Stimulated activated CD4-positive, alpha-beta T cell treated with anti-CD3 and anti-CD28 coated beads, Interleukin-12 subunit alpha, Interleukin-12 subunit beta, amount 100 ng/mL, for 48 hours (primary cell): Measurements from ENCODE around the gene SEPHS2.
"Not testable (repeated sequence)": the region's sequence is repeated elsewhere in the genome, so short reads cannot be mapped to it uniquely, and the experiment has no call there.

Experiments used
- DNase-seq, 3 donors: peaks; one replicate each; pipeline ENCODE4 v3.0.0-alpha.2; 2020; ENCODE audit warnings: low read depth in 2 of 3, low spot score in 1 of 3

Gene SEPHS2

GRCh38 chr16:30470170-30470512 lies 24.5 kb upstream of the SEPHS2 start:
- DNase-seq, result no peak

DNA sequence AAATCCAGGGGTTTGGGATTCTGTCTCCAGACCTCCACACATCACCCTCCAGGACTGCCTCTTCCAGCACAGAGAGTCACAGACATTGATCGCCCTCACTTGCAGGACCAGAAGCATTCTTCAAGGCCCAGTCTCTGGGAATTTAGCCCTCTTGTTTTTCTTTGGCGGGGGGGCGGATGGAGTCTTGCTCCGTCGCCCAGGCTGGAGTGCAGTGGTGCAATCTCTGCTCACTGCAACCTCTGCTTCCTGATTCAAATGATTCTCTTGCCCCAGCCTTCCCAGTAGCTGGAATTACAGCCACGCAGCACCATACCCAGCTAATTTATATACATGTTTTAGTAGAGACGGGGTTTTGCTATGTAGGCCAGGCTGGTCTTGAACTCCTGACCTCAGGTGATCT lies 18.4 kb upstream of the SEPHS2 start:
- DNase-seq, result no peak

- DNase-seq, result not testable (repeated sequence)
These were observed 15.8 kb upstream of the SEPHS2 start for GRCh38 chr16:30461426-30461825.

DNA sequence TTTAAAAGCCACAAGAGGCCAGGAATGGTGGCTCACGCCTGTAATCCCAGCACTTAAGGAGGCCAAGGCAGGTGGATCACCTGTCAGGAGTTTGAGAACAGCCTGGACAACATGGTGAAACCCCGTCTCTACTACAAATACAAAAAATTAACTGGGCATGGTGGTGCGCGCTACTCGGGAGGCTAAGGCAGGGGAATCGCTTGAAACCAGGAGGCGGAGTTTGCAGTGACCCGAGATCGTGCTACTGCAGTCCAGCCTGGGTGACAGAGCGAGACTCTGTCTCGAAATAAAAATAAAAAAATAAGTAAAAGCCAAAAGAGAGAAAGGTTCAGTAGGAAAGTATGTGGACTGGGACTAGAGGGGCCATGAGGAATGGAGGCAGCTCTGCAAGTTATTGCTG lies 13.8 kb upstream of the SEPHS2 start:
- DNase-seq, result no peak

DNA sequence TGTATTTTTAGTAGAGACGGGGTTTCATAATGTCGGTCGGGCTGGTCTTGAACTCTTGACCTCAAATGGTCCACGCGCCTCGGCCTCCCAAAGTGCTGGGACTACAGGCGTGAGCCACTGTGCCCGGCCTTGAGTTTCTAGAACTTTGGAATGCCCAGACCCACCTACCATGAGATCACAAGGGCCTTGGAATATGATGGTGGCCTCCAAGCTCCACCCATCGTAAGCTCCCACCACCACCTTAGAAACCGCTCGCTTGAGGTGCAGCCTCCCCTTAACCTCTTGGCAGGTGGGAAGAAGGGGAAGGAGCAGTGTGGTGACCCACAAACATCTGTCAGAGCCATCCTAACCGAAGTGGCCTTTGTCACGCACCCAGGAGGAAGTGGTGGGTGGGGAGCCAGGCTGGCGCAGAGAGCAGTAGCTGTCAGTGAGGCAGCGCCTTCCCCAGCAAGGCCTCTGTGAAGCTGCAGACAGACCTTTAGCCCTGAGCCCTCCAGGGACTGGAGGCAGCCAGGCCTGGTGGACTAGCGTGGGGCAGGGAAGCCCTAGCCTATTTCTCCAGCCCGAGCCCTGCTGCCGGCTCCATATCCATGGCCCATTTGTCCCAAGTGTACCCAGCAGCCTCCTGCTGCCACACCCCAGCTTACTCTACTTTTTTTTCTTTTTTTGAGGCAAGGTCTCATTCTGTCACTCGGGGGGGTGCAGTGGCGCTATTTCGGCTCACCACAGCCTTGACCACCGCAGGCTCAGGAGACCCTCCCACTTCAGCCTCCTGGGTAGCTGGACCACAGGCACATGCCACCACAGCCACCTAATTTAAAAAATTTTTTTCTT lies 13.1 kb upstream of the SEPHS2 start:
- peak; percentile 85 to 87 (median 85) for DNase-seq

- no peak for DNase-seq
These were observed 12.3 kb upstream of the SEPHS2 start for GRCh38 chr16:30457743-30458560.

DNA sequence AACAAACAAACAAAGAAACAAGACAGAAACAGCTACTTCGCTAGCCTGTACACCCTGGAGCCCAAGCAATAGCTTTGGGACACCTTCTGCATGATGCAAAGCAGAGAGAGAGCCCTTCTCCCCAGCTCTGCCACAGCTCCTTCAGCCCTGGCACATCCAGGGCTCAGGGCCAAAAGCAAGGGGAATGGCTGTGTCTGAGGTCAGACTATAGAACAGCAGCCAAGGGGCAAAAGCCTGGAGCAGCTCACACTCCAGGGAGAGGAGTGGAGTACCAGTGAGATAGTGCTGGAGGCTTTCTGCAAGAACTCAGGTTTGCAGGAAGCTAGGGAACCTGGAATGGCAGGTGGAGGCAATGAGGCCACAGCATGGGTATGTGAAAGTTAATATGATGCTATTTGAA lies 11.6 kb upstream of the SEPHS2 start:
- no peak for DNase-seq

- no peak for DNase-seq
These were observed 10.6 kb upstream of the SEPHS2 start for GRCh38 chr16:30456302-30456701.

DNA sequence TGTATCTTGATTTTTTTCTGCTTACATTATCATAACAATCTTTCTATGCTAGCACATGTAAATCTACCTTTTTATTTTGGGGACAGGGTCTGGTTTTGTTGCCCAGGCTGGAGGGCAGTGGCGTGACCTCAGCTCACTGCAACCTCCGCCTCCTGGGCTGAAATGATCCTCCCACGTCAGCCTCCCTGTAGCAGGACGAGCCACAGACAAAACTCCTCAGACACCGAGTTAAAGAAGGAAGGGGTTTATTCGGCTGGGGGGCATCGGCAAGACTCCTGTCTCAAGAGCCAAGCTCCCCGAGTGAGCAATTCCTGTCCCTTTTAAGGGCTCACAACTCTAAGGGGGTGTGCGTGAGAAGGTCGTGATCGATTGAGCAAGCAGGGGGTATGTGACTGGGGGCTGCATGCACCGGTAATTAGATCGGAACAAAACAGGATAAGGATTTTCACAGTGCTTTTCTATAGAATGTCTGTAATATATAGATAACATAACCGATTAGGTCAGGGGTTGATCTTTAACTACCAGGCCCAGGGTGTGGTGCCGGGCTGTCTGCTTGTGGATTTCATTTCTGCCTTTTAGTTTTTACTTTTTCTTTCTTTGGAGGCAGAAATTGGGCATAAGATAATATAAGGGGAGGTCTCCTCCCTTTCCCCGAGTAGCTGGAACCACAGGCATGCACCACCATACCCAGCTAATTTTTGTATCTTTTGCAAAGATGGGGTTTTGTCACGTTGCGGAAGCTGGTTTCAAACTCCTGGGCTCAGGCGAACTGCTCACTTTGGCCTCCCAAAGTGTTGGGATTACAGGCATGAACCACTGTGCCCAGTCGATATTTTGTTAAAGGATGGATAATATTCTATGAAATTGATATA lies 7.3 kb upstream of the SEPHS2 start:
- DNase-seq, result not testable (repeated sequence)

DNA sequence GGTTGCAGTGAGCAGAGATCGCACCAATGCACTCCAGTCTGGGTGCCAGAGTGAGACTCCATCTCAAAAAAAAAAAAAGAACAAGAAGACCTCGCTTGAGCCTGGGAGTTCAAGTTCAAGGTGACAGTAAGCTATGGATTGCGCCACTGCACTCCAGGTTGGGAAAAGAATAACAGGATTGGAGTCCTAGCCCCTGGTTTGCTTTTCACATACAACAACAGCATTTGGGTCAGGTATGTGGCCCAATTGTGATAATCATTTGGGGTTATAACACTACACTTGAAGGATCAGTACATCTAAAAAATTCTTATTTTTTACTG lies 3.4 kb upstream of the SEPHS2 start:
- DNase-seq, result no peak

GRCh38 chr16:30447512-30448226 lies 2.0 kb upstream of the SEPHS2 start:
- DNase-seq, result no peak

DNA sequence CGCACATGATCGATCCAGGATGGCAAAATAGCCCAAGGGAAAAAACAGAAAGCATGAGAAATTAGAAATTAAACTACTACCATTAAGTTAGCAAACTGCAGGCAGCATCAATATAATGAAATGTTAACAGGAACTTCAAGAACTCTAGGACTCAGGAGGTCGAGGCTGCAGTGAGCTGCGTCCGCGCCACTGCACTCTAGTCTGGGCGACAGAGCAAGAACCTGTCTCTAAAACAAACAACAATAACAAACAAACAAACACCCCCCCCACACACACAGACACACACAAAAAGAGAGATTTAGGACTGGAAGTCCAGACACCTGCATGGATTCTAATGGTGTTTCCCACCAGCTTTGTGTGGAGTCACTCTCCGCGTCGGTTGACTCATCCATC lies 525 bp upstream of the SEPHS2 start:
- no peak for DNase-seq

DNA sequence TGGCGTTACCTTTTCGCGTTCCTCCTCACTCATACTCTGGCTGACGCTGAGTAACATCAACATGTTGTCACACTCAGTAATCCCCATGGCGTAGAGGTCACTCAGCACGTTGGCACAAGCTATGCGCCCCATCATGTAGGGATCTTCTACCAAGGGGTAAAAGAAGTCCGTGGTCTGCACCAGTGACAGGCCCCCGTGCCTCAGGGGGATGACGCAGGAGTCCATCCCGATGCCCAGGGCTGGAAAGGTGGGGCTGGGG lies 596 bp downstream of the SEPHS2 start:
- DNase-seq, result no peak

DNA sequence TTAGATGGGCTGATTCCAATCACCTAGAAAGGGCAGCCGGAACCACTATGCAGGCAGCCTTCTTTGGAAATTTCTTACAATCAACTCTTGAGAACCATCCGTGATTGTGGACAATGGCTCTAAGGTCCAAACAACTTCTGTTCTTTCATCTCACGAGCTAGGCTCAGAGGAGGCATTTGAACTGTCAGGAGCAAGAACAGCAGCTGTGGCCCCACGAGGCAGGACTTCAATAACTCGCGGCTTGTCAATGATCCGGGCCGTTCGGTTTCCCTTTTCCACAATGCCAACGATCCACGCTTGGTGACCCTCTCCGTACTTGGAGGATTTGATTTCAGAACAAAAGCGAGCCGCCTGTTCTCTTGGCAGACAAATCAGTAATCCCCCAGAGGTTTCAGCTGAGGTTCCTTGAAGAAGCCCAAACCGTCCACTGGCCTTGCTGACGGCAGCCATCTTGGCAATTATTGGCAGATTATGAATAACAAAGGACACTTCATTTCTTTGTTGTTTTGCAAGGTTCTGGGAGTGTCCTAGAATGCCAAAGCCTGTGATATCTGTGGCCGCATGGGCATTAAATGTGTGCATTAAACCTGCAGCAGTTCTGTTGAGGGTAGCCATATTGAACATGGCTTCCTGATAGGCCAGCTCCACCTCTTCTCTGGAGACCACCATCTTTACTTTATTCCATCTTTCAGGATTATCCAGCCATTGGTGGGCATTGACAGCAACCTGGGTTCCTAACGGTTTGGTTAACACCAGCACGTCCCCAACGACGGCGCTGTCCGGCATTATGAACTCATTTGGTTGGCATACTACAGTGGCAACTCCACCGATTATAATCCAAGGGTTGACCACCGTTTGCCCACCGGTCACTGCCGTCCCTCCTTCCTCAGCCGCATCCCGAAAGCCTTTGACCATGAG lies 1.2 kb downstream of the SEPHS2 start:
- DNase-seq, result no peak

DNA sequence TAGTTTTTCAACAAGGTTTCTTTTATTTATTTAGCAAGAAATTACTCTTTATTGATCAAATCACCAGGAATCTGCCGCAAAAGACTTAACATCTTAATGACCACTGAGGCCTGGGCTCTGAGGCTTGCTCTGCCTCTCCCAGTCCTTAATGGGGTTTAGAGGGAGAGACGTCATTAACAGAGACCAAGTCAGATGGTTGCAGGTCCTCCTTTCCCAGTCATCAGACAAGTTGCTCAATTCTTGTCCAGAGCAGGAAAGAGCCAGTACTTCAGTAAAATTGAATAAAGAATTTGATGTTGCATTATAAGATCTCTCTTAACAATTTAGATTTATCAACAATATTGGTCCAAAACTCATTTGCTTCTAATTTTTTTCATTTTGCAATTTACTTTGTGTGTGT lies 2.0 kb downstream of the SEPHS2 start:
- DNase-seq, result no peak

GRCh38 chr16:30439720-30440348 lies 5.8 kb downstream of the SEPHS2 start:
- no peak for DNase-seq

DNA sequence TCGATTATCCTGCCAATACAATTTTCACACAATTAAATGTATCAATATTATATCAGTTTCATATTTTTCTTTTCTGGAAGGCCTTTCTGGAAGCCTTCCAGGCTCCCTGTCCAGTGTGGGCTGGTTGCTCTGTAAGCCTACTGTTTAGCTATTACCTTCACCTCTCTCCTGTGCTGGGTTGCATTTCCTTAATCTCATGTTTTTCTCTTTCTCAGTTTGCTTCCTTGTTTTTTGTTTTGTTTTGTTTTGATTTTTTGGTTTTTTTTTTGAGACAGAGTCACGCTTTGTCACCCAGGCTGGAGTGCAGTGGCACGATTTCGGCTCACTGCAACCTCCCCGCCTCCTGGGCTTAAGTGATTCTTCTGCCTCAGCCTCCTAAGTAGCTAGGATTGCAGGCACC lies 6.8 kb downstream of the SEPHS2 start:
- no peak for DNase-seq

GRCh38 chr16:30437511-30438046 lies 8.1 kb downstream of the SEPHS2 start:
- DNase-seq, result no peak

DNA sequence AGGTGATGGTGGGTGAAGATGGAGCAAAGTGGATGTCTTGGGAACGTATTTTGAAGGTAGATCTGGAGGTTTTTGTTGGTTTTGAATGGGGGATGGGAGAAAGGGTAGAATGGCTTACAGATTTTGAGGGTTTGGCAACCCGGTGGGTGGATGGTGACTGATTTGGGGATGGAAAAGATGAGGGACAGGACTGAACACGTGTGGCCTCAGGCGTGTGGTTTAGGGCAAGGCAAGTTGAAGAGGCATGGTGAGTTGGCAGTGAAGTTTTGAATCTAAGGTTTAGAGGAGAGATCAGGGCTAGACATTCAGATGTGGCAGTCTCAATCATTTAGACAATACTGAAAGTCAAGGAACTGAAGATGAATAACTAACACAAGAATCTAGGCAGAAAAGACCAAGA lies 10.8 kb downstream of the SEPHS2 start:
- DNase-seq, result peak; percentile 68 to 80 (median 78)
